WTC11 (cell line): Measurements from ENCODE around the gene GPX3. TPM values are rescaled to one million over a fixed set of nuclear protein-coding genes. Genes with fewer than 3 reads are reported as not detected.

ENCODE experiments used
- ATAC-seq: fragments of 200-7000 bp; cut with Tn5 transposase; 2 replicates; pipeline ENCODE4 v1.10.0; 2021; ENCODE audit warnings: mild to moderate bottlenecking, moderate library complexity
- CTCF ChIA-PET: fragments of 300-600 bp; sonication (Branson Sonifier 250); formaldehyde crosslinking; loops from one replicate; lab custom pipeline; 2021; ENCODE audit warnings: antibody characterized with exemption; lab: Charles Lee
- POLR2A ChIA-PET: fragments of 350-600 bp; sonication (Branson Sonifier 250); formaldehyde crosslinking; loops from one replicate; lab custom pipeline; 2021; ENCODE audit warnings: antibody characterized with exemption; lab: Charles Lee
- DNase-seq: peaks from one replicate; pipeline ENCODE4 v3.0.0; 2021; ENCODE audit warnings: low spot score
- H3K27ac Mint-ChIP-seq: 2 replicates; pipeline ENCODE4 v1.8.0; 2021; ENCODE audit warnings: mixed read lengths
- H3K27me3 Mint-ChIP-seq: 2 replicates; pipeline ENCODE4 v1.8.0; 2021; ENCODE audit warnings: low read depth, mild to moderate bottlenecking, moderate library complexity, mixed read lengths
- H3K36me3 Mint-ChIP-seq: 2 replicates; pipeline ENCODE4 v1.8.0; 2021; ENCODE audit warnings: mixed read lengths
- H3K4me1 Mint-ChIP-seq: 2 replicates; pipeline ENCODE4 v1.8.0; 2022; ENCODE audit warnings: mixed read lengths
- H3K4me3 Mint-ChIP-seq: 2 replicates; pipeline ENCODE4 v1.8.0; 2021; ENCODE audit warnings: mild to moderate bottlenecking, moderate library complexity, mixed read lengths
- H3K9me3 Mint-ChIP-seq: 2 replicates; pipeline ENCODE4 v1.8.0; 2021; ENCODE audit warnings: mixed read lengths
- FOXJ3 ChIP-seq: sonication (generic); formaldehyde crosslinking; IDR thresholded peaks from 2 replicates; pipeline ENCODE4 v1.9.0; 2021; ENCODE audit warnings: missing genetic modification reagents, mild to moderate bottlenecking, borderline replicate concordance
- FOXK1 ChIP-seq: sonication (generic); formaldehyde crosslinking; IDR thresholded peaks from 2 replicates; pipeline ENCODE4 v1.8.0; 2022; ENCODE audit warnings: mild to moderate bottlenecking, moderate library complexity, missing genetic modification reagents
- GRHL2 ChIP-seq: fragments of 250-450 bp; sonication (Bioruptor Pico); IDR thresholded peaks from 2 replicates; pipeline ENCODE4 v1.8.0; 2022; ENCODE audit warnings: mild to moderate bottlenecking, moderate library complexity; ENCODE audit not compliant: insufficient replicate concordance, severe bottlenecking
- KAT7 ChIP-seq: sonication (generic); formaldehyde crosslinking; IDR thresholded peaks from 2 replicates; pipeline ENCODE4 v1.8.1; 2023; ENCODE audit warnings: missing genetic modification reagents, mild to moderate bottlenecking, borderline replicate concordance
- MXD4 ChIP-seq: fragments of 250-450 bp; sonication (Bioruptor Pico); IDR thresholded peaks from 2 replicates; pipeline ENCODE4 v1.8.0; 2021; ENCODE audit warnings: mild to moderate bottlenecking, moderate library complexity, borderline replicate concordance
- NFE2L1 ChIP-seq: sonication (generic); formaldehyde crosslinking; IDR thresholded peaks from 2 replicates; pipeline ENCODE4 v1.8.1; 2023; ENCODE audit warnings: missing genetic modification reagents
- SOX15 ChIP-seq: fragments of 250-450 bp; sonication (Bioruptor Pico); IDR thresholded peaks from 2 replicates; pipeline ENCODE4 v1.9.0; 2021; ENCODE audit warnings: mild to moderate bottlenecking
- ZNF232 ChIP-seq: sonication (generic); formaldehyde crosslinking; IDR thresholded peaks from 2 replicates; pipeline ENCODE4 v1.8.0; 2022; ENCODE audit warnings: mild to moderate bottlenecking, missing genetic modification reagents
- ZNF317 ChIP-seq: sonication (generic); formaldehyde crosslinking; IDR thresholded peaks from 2 replicates; pipeline ENCODE4 v1.8.1; 2023; ENCODE audit warnings: low read depth, mild to moderate bottlenecking, moderate library complexity, missing genetic modification reagents, borderline replicate concordance
- ZNF671 ChIP-seq: fragments of 250-450 bp; sonication (Bioruptor Pico); IDR thresholded peaks from 2 replicates; pipeline ENCODE4 v1.8.0; 2021; ENCODE audit warnings: mild to moderate bottlenecking
- total RNA-seq: library from RNA; stranded (reverse); gene quantifications from 3 replicates; pipeline ENCODE4 v1.2.3, GENCODE V29; 2021
- TF ChIP-seq, protein P1 (sequence below): sonication (generic); formaldehyde crosslinking; IDR thresholded peaks from 2 replicates; pipeline ENCODE4 v1.8.1; 2023; ENCODE audit warnings: mild to moderate bottlenecking, missing genetic modification reagents
- TF ChIP-seq, protein P2 (sequence below): fragments of 250-450 bp; sonication (Bioruptor Pico); IDR thresholded peaks from 2 replicates; pipeline ENCODE4 v2.1.2; 2022; ENCODE audit warnings: mild to moderate bottlenecking, moderate library complexity
- TF ChIP-seq, protein P3 (sequence below): sonication (generic); formaldehyde crosslinking; IDR thresholded peaks from 2 replicates; pipeline ENCODE4 v1.8.0; 2022; ENCODE audit warnings: mild to moderate bottlenecking, missing genetic modification reagents
- TF ChIP-seq, protein P4 (sequence below): fragments of 250-450 bp; sonication (Bioruptor Pico); conservative IDR thresholded peaks from 2 replicates; pipeline ENCODE4 v1.9.0; 2021; ENCODE audit warnings: mild to moderate bottlenecking
- TF ChIP-seq, protein P5 (sequence below): sonication (generic); formaldehyde crosslinking; IDR thresholded peaks from 2 replicates; pipeline ENCODE4 v1.8.1; 2023; ENCODE audit warnings: mild to moderate bottlenecking, missing genetic modification reagents
- TF ChIP-seq, protein P6 (sequence below): sonication (generic); formaldehyde crosslinking; IDR thresholded peaks from 2 replicates; pipeline ENCODE4 v1.8.1; 2022; ENCODE audit warnings: mild to moderate bottlenecking, missing genetic modification reagents, moderate library complexity, borderline replicate concordance

GPX3 gene
- total RNA-seq, 1 experiment from 2014 or later: 24.5 TPM

DNA sequence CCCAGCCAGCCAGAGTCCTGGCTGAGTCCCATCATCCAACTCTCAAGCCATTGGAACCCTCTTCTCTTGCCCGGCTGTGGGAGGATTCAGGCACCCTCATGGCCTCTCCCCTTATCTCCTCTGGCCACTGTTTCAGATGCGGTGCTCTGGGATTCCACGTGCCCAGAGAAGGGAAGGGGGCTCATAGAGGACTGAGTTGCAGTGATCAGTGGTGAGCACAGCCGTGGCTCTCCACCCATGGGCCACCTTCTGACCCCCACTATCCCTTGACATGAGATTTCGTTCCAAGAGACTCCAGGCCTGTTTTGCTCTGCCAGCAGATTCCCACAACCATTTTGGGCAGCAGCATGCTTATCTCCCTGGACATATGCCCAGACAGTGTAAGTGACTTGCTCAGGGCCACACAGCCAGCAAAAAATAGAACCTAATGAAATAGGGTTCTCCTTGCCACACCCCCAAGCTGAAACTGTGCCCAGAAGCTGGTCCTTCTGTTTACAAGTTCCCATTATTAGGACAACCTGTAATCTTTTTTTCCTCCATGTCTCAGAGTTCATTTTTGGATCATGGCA is 2.7 kb downstream of the GPX3 start (continued):
- TF ChIP-seq NFE2L1 (CRISPR knock-in tag): no peak
- TF ChIP-seq ZNF317 (CRISPR knock-in tag): no peak
- TF ChIP-seq ZNF232 (CRISPR knock-in tag): no peak

DNA sequence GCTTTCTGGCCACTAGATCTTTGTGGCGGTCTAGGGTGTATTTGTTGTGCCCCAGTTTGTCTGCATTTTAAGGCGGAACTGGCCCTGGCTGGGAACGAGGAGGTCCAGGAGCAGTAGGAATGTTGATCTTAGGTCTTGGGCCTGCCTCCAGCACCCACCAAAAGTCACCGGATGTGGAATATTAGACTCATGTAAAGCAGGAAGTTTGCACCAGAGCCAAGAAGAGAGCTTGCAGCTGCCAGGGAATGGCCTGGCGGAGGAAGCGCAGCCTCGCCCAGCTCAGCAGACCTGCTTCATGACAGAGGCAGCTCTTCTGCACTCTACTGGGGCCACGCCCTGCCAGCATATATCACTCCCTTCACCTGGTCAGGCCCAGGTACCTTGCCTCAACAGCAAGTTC is 3.3 kb downstream of the GPX3 start:
- POLR2A ChIA-PET: no interaction called here
- ATAC-seq: no peak
- H3K4me1 Mint-ChIP-seq: peaks cover 4% of the 10 kb centered on the region

DNA sequence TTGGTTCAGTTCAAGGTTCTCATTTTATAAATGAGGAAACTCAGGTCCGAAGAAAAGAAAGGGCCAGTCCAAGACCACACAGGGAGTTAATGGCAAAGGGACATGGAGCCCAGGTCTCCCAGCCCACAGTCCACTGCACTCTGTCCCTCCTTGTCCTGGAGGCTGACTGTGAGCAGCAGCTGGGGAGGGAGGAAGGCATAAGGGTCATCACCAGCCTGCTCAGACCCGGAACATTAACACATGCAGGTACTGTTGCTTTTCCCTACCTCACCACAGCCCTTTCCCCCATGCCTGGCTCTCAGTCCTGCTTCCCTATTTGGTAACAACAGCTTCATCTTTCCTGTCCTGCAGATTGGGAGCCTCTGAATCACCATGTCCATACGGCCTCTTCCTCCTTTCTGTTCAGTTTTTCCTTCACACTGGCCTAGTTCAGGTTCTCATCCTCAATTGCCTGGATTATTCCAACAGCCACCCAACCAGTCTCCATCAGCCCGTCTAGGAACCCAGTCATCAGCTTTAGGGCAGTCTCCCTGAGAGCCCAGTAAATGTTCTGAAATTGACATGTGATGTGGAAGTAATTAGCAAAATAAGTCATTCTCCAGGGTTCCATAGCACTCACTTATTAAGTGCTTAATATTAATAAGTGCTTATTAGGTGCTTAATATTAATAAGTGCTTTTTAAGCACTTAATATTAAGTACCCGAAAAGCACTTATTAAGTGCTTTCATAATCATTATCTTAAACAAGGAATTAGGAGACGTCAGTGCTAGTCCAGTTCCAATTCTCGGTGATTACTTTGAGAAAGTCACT is 4.3 kb downstream of the GPX3 start:
- Mint-ChIP-seq H3K27me3 (peaks cover 27% of the 10 kb centered on the region), H3K36me3 (peaks cover 7% of the 10 kb centered on the region; the same call in 1 of the 2 replicates), H3K9me3 (no peaks in the 10 kb centered on the region), H3K27ac (no peak overlapping the region), H3K4me1 (peaks cover 4% of the 10 kb centered on the region), H3K4me3 (no peak overlapping the region)
- POLR2A ChIA-PET: no interaction called here
- DNase-seq (no peak), ATAC-seq (no peak)
- CTCF ChIA-PET: interaction anchor here (2.6 kb wide), 1 partner anchor 24 kb away, joined by 11 read pairs; no protein-coding TSS in a partner anchor
- TF ChIP-seq, protein P1, sequence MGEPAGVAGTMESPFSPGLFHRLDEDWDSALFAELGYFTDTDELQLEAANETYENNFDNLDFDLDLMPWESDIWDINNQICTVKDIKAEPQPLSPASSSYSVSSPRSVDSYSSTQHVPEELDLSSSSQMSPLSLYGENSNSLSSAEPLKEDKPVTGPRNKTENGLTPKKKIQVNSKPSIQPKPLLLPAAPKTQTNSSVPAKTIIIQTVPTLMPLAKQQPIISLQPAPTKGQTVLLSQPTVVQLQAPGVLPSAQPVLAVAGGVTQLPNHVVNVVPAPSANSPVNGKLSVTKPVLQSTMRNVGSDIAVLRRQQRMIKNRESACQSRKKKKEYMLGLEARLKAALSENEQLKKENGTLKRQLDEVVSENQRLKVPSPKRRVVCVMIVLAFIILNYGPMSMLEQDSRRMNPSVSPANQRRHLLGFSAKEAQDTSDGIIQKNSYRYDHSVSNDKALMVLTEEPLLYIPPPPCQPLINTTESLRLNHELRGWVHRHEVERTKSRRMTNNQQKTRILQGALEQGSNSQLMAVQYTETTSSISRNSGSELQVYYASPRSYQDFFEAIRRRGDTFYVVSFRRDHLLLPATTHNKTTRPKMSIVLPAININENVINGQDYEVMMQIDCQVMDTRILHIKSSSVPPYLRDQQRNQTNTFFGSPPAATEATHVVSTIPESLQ (CRISPR knock-in tag): no peak
- TF ChIP-seq SOX15 (no peak), ZNF671 (CRISPR knock-in tag) (no peak), KAT7 (no peak)
- TF ChIP-seq, protein P2, sequence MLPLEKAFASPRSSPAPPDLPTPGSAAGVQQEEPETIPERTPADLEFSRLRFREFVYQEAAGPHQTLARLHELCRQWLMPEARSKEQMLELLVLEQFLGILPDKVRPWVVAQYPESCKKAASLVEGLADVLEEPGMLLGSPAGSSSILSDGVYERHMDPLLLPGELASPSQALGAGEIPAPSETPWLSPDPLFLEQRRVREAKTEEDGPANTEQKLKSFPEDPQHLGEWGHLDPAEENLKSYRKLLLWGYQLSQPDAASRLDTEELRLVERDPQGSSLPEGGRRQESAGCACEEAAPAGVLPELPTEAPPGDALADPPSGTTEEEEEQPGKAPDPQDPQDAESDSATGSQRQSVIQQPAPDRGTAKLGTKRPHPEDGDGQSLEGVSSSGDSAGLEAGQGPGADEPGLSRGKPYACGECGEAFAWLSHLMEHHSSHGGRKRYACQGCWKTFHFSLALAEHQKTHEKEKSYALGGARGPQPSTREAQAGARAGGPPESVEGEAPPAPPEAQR (CRISPR knock-in tag): no peak
- TF ChIP-seq, protein P3, sequence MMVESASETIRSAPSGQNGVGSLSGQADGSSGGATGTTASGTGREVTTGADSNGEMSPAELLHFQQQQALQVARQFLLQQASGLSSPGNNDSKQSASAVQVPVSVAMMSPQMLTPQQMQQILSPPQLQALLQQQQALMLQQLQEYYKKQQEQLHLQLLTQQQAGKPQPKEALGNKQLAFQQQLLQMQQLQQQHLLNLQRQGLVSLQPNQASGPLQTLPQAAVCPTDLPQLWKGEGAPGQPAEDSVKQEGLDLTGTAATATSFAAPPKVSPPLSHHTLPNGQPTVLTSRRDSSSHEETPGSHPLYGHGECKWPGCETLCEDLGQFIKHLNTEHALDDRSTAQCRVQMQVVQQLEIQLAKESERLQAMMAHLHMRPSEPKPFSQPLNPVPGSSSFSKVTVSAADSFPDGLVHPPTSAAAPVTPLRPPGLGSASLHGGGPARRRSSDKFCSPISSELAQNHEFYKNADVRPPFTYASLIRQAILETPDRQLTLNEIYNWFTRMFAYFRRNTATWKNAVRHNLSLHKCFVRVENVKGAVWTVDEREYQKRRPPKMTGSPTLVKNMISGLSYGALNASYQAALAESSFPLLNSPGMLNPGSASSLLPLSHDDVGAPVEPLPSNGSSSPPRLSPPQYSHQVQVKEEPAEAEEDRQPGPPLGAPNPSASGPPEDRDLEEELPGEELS: no peak
- TF ChIP-seq, protein P4, sequence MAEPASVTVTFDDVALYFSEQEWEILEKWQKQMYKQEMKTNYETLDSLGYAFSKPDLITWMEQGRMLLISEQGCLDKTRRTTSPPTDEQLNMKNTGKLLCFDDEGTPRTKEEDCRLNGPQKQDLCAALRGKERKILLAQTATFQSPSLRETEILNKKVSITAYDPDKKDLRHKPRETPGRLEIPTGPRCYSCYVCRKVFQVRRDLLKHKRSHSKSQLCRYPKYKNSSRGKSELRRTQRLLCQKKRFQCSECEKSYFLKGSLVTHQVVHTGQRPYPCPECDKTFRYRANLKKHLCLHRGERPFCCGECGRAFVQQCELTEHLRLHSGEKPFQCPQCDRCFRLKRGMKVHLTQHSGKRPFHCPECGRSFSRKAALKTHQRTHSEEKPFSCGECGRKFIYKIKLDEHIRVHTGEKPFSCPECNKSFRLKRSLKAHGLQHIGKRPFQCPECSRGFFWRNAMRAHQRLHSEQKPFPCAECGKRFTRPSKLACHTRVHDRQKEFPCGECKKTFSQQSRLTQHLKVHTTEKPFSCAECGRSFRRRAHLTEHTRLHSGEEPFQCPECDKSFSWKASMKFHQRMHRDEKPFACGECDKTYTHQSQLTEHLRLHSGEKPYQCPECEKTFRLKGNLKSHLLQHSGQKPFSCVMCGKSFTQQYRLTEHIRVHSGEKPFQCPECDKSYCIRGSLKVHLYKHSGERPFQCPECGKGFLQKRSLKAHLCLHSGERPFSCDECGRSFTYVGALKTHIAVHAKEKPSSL (CRISPR knock-in tag): no peak
- TF ChIP-seq, protein P5, sequence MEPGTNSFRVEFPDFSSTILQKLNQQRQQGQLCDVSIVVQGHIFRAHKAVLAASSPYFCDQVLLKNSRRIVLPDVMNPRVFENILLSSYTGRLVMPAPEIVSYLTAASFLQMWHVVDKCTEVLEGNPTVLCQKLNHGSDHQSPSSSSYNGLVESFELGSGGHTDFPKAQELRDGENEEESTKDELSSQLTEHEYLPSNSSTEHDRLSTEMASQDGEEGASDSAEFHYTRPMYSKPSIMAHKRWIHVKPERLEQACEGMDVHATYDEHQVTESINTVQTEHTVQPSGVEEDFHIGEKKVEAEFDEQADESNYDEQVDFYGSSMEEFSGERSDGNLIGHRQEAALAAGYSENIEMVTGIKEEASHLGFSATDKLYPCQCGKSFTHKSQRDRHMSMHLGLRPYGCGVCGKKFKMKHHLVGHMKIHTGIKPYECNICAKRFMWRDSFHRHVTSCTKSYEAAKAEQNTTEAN (CRISPR knock-in tag): no peak

More for the DNA sequence above, 3.3 kb downstream of the GPX3 start:
- no peak overlapping the region for H3K4me3 Mint-ChIP-seq
- CTCF ChIA-PET: no interaction called here
- peaks cover 4% of the 10 kb centered on the region; the same call in 1 of the 2 replicates for H3K36me3 Mint-ChIP-seq
- no peak overlapping the region for H3K27ac Mint-ChIP-seq
- no peaks in the 10 kb centered on the region for H3K9me3 Mint-ChIP-seq
- TF ChIP-seq GRHL2 (CRISPR knock-in tag): no peak
- TF ChIP-seq FOXJ3 (CRISPR knock-in tag): no peak
- no peak for TF ChIP-seq FOXK1
- no peak for TF ChIP-seq MXD4 (CRISPR knock-in tag)
- TF ChIP-seq, protein P2 (CRISPR knock-in tag): no peak
- TF ChIP-seq, protein P1 (CRISPR knock-in tag): no peak
- TF ChIP-seq, protein P6, sequence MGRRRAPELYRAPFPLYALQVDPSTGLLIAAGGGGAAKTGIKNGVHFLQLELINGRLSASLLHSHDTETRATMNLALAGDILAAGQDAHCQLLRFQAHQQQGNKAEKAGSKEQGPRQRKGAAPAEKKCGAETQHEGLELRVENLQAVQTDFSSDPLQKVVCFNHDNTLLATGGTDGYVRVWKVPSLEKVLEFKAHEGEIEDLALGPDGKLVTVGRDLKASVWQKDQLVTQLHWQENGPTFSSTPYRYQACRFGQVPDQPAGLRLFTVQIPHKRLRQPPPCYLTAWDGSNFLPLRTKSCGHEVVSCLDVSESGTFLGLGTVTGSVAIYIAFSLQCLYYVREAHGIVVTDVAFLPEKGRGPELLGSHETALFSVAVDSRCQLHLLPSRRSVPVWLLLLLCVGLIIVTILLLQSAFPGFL (CRISPR knock-in tag): no peak
- peaks cover 37% of the 10 kb centered on the region for H3K27me3 Mint-ChIP-seq
- DNase-seq: no peak
